Muscle layer of duodenum (tissue), 2 donors: ENCODE results near the gene PEF1.

Source experiments
- H3K27ac ChIP-seq: one replicate; pipeline ENCODE4 v1.7.0; 2013; ENCODE audit warnings: mild to moderate bottlenecking, low read length
- H3K27me3 ChIP-seq: one replicate; pipeline ENCODE4 v1.7.0; 2013; ENCODE audit warnings: low read depth, mild to moderate bottlenecking, control low read depth, low read length
- H3K36me3 ChIP-seq, 2 donors: one replicate each; pipeline ENCODE4 v1.7.0; 2013; ENCODE audit warnings: low read length in 2 of 2, control low read depth in 1 of 2, mild to moderate bottlenecking in 1 of 2; ENCODE audit not compliant: insufficient read depth in 2 of 2, control insufficient read depth in 1 of 2
- H3K4me1 ChIP-seq, 2 donors: one replicate each; pipeline ENCODE4 v1.7.0; 2013; ENCODE audit warnings: low read length in 2 of 2, mild to moderate bottlenecking in 2 of 2, control low read depth in 1 of 2, moderate library complexity in 1 of 2; ENCODE audit not compliant: insufficient read depth in 2 of 2, control insufficient read depth in 1 of 2
- H3K4me3 ChIP-seq, 2 donors: one replicate each; pipeline ENCODE4 v1.7.0; 2013; ENCODE audit warnings: low read length in 2 of 2, low read depth in 1 of 2, mild to moderate bottlenecking in 1 of 2
- H3K9me3 ChIP-seq, 2 donors: one replicate each; pipeline ENCODE4 v1.7.0; 2013; ENCODE audit warnings: low read length in 2 of 2, control low read depth in 1 of 2, mild to moderate bottlenecking in 1 of 2; ENCODE audit not compliant: control insufficient read depth in 1 of 2
- donor health status: healthy.

PEF1 gene

DNA sequence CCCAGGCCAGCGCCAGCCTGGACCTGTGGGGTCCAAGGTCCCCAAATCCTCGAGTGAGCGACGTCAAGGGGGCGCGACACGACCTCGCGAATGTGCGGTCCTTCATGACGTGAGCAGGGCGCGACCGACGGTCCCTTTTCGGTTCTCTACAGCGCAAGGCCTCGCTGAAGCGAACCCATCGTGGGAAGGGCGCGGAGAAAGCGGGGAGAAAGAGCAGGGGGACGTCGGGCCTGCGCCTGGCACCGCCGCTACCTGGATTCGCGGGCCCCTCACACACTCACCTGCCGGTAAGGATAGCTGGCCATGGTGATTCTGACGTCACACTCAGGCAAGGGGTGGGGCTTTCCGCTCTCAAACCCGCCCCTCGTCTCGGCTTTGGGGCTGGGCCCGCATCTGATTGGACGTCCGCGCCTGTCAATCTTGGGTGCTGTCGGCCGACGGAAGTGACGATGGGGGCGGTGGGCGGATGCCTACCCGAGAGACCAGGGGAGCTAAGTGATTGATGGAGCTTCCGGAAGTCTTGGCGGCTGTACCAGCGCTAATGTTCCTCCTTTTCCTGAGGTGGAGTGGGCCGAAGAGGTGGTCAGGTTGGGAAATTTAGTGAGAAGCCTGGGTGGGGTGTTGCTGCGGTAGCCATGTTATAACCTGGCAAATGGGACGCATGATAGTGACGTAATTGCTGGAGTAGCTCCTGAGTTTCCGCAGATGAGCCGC is at the start of gene PEF1:
TSS of gene PEF1 (minus strand) at position 317 of the 714 bp plus-strand sequence. CDS start at position 305, 12 bp downstream.
- Histone ChIP-seq H3K9me3 (no peaks in the 10 kb centered on the region), H3K4me3 (peak within 1 kb of the TSS; percentile 79 to 96), H3K4me1 (peaks cover 11 to 46% of the 10 kb centered on the region in 2 donors), H3K27ac (peak within 1 kb of the TSS; percentile 97), H3K36me3 (peaks cover 0 to 3% of the 10 kb centered on the region in 2 donors), H3K27me3 (no peaks in the 10 kb centered on the region)

GRCh38 chr1:31693231-31693630 is 48.6 kb upstream of the PEF1 start:
- Histone ChIP-seq H3K36me3 (peaks cover 0 to 11% of the 10 kb centered on the region in 2 donors), H3K4me1 (peaks cover 0 to 10% of the 10 kb centered on the region in 2 donors), H3K27ac (no peak overlapping the region), H3K9me3 (no peaks in the 10 kb centered on the region), H3K4me3 (no peak overlapping the region), H3K27me3 (no peaks in the 10 kb centered on the region)

- Histone ChIP-seq H3K4me1 (peaks cover 0 to 11% of the 10 kb centered on the region in 2 donors), H3K36me3 (peaks cover 0 to 4% of the 10 kb centered on the region in 2 donors), H3K27me3 (no peaks in the 10 kb centered on the region), H3K9me3 (no peaks in the 10 kb centered on the region), H3K4me3 (no peak overlapping the region), H3K27ac (no peak overlapping the region)
These were observed 47.3 kb upstream of the PEF1 start for GRCh38 chr1:31691951-31692350.

GRCh38 chr1:31691446-31691845 is 46.8 kb upstream of the PEF1 start:
- Histone ChIP-seq H3K27me3 (no peaks in the 10 kb centered on the region), H3K36me3 (peaks cover 0 to 4% of the 10 kb centered on the region in 2 donors), H3K4me1 (peaks cover 0 to 11% of the 10 kb centered on the region in 2 donors), H3K9me3 (no peaks in the 10 kb centered on the region), H3K4me3 (no peak overlapping the region), H3K27ac (no peak overlapping the region)

GRCh38 chr1:31690921-31691320 is 46.2 kb upstream of the PEF1 start:
- Histone ChIP-seq H3K9me3 (no peaks in the 10 kb centered on the region), H3K4me1 (peaks cover 0 to 10% of the 10 kb centered on the region in 2 donors), H3K27me3 (no peaks in the 10 kb centered on the region), H3K36me3 (peaks cover 0 to 7% of the 10 kb centered on the region in 2 donors), H3K27ac (no peak overlapping the region), H3K4me3 (no peak overlapping the region)

GRCh38 chr1:31689854-31690253 is 45.2 kb upstream of the PEF1 start:
- H3K9me3 ChIP-seq: no peaks in the 10 kb centered on the region
- peaks cover 0 to 5% of the 10 kb centered on the region in 2 donors for H3K4me1 ChIP-seq
- no peak overlapping the region for H3K27ac ChIP-seq
- no peaks in the 10 kb centered on the region for H3K27me3 ChIP-seq
- peaks cover 0 to 16% of the 10 kb centered on the region in 2 donors for H3K36me3 ChIP-seq
- H3K4me3 ChIP-seq: no peak overlapping the region

DNA sequence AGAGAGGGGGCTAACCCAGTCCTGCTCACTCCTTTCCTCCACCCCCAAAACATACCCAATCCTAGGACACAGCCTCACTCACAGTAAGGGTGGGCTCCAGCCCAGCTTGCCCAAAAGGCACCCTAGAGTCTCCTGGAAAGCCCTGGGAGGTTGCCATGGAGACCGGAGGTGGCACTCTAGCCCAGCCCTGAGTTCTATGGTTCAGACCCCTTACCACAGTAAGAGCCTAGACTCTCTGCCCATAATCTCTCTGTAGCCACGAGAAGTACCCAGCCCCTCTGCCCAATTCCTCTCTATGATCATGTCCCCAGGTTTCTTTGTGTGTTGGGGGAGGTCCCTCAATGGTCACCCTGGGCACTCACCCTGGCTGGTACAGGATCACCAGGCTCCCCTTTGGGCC is 44.7 kb upstream of the PEF1 start:
- Histone ChIP-seq H3K27me3 (no peaks in the 10 kb centered on the region), H3K9me3 (no peaks in the 10 kb centered on the region), H3K36me3 (peaks cover 0 to 16% of the 10 kb centered on the region in 2 donors), H3K4me3 (no peak overlapping the region), H3K4me1 (peaks cover 0 to 5% of the 10 kb centered on the region in 2 donors), H3K27ac (no peak overlapping the region)

DNA sequence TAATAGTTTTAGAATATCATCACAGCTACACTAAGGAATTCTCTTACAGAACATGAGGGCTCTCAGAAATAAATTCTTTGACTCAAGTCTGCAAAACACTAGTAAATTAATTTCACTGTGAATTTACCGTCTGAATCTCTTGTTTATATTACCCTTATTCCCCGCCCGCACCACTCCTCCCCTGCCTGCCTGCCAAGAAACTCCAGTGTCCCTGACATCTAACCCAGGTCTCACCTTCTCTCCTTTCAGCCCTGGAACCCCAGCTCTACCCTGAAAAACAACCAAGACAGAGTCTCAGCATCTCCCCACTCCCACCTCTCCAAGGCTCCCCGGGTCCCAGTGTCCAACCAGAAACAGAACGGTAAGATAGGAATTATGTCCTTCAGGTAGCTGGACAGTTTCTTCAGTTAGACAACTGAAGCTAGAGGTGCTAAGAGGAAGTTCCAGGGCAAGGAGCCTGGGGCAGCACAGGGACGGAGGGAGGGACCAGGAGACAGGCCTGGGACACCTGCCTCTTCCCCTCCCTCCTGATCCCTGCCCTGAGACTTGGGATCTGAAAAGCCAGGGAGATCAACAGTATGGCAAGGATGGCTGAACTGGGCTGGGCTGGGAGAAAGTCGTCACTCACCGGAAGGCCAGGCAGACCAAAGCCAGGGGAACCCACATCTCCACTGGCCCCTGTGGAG is 43.7 kb upstream of the PEF1 start:
- Histone ChIP-seq H3K27me3 (no peaks in the 10 kb centered on the region), H3K4me3 (no peak overlapping the region), H3K4me1 (peaks cover 0 to 5% of the 10 kb centered on the region in 2 donors), H3K27ac (no peak overlapping the region), H3K9me3 (no peaks in the 10 kb centered on the region), H3K36me3 (peaks cover 0 to 25% of the 10 kb centered on the region in 2 donors)

GRCh38 chr1:31687601-31688000 is 42.9 kb upstream of the PEF1 start:
- H3K27ac ChIP-seq: no peak overlapping the region
- H3K4me3 ChIP-seq: no peak overlapping the region
- peaks cover 0 to 33% of the 10 kb centered on the region in 2 donors for H3K36me3 ChIP-seq
- H3K9me3 ChIP-seq: no peaks in the 10 kb centered on the region
- H3K27me3 ChIP-seq: no peaks in the 10 kb centered on the region
- H3K4me1 ChIP-seq: peaks cover 0 to 5% of the 10 kb centered on the region in 2 donors

- Histone ChIP-seq H3K36me3 (peaks cover 4 to 40% of the 10 kb centered on the region in 2 donors), H3K27me3 (no peaks in the 10 kb centered on the region), H3K27ac (no peak overlapping the region), H3K9me3 (no peaks in the 10 kb centered on the region), H3K4me3 (no peak overlapping the region), H3K4me1 (peaks cover 0 to 5% of the 10 kb centered on the region in 2 donors)
These were observed 41.1 kb upstream of the PEF1 start for GRCh38 chr1:31685795-31686194.

GRCh38 chr1:31683997-31684396 is 39.3 kb upstream of the PEF1 start:
- Histone ChIP-seq H3K36me3 (peaks cover 12 to 53% of the 10 kb centered on the region in 2 donors), H3K9me3 (no peaks in the 10 kb centered on the region), H3K4me1 (peaks cover 0 to 5% of the 10 kb centered on the region in 2 donors)

More at GRCh38 chr1:31683997-31684396, 39.3 kb upstream of the PEF1 start:
- no peaks in the 10 kb centered on the region for H3K27me3 ChIP-seq
- no peak overlapping the region for H3K4me3 ChIP-seq
- no peak overlapping the region for H3K27ac ChIP-seq
